ENCODE data around the gene SMIM14.
"Not testable (repeated sequence)": the region's sequence is repeated elsewhere in the genome, so short reads cannot be mapped to it uniquely, and the experiment has no call there.

The SMIM14 gene

DNA sequence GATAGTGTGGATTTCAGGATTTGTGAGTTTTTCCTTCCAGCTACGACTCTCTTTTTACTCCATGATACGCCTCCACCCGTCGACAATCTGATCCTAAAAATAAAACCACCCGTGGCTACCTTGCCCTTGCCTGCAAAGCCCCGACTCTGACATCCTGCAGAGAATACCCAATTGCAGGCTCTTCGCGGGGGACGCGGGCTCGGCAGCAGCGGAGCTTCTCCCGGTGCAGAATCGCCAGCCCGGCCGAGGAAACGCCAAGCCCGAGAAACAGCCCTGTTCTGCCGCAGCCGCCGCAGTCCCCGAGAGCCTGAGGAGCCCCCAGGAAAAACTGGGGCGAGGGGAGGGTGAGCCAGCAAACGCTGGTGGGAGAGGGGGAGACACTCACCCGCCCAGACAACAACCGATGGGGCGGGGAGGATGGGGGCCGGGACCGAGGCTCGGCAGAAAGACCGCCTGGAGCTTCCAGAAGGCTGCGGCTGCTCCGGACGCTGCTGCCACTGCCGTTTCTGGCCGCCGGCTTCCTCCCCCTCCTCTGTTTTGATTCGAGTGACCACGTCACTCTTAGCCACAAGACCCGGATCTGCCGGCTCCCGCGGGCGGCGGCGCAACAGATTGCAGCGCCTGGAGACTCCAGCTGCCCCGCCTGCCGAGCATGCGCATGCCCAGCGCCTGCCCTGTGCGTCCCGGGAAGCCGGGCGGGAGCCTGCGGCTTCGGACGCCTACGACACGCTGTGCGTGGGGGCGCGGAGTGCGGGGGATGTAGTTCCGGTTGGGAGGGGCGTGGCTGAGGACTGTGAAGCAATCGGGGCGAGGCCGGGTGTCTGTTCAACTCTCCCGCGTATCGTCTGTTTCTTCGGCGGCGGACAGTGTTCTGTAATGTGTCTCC, at the start of gene SMIM14:
Gene SMIM14, minus strand, starts transcription at position 512 of the 886 bp plus-strand sequence. CDS start 33,720 bp downstream, outside the sequence.
- DNase-seq, result peak; percentile 82

DNA sequence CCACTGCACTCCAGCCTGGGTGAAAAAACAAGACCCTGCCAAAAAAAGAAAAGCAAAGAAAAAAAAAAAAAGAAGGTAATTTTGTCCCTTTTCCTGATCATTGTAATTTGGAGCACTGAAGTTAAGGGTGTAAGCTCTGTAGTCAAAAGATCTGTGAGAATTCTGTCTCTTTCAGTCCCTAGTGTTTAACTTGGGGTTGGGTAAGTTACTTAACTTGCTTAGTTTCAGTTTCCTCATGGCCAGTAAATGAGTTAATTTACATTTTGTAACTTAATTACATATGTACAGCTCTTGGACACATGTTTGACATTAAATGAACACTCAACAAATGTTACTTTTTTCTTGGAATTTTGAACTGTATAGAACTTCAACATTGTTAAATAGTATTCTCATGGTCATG, 48.3 kb upstream of the SMIM14 start:
- no peak for DNase-seq

DNA sequence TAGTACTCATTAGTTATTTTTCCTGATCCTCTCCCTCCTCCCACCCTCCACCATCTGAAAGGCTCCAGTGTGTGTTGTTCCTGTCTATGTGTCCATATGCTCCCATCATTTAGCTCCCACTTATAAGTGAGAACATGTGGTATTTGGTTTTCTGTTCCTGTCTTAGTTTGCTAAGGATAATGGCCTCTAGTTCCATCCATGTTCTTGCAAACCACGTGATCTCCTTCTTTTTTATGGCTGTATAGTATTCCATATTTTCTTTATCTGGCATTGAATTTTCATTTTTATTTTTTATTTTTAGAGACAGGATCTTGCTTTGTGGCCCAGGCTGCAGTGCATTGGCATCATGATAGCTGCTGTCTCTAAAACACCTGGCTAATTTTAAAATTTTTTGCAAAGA, 47.3 kb upstream of the SMIM14 start:
- no peak for DNase-seq

DNA sequence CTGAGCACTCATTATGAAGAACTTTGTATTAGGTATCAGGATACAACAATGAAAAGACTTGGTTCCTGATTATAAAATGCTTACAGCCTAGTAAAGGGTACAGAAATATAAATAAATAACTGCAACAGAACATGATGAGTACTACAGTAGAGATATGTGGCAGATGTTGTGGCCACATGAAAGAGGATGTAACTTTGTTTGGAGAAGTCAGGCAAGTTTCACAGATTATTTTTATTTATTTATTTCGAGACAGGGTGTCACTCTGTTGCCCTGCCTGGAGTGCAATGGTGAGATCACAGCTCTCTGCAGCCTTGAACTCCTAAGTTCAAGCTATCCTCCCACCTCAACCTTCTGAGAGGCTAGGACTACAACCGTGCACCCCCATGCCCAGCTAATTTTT, 43.5 kb upstream of the SMIM14 start:
- DNase-seq, result no peak

DNA sequence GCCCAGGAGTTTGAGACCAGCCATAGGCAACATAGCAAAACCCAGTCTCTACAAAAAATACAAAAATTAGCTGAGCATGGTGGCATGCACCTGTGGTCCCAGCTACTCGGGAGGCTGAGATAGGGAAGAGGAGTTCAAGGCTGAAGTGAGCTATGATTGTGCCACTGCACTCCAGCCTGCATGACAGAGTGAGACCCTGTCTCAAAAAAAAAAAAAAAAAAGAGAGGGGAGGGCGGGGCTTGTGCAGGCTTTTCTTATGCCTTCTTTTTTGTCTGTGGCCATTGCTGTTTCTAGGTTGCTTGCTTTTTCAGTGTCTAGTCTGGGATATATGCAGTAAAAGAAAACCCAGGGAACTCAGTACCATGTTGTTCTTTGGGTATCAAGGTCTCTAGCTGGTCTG, 42.3 kb upstream of the SMIM14 start:
- not testable (repeated sequence) for DNase-seq

DNA sequence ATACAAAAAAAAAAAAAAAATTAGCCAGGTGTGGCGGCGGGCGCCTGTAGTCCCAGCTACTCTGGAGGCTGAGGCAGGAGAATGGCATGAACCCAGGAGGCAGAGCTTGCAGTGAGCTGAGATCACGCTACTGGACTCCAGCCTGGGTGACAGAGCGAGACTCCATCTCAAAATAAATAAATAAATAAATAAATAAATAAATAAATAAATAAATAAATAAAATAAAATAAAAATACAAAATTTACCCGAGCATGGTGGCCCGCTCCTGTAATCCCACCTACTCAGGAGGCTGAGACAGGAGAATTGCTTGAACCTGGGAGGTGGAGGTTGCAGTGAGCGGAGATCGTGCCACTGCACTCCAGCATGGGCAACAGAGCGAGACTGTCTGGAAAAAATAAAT, 37.0 kb upstream of the SMIM14 start:
- DNase-seq, result not testable (repeated sequence)

DNA sequence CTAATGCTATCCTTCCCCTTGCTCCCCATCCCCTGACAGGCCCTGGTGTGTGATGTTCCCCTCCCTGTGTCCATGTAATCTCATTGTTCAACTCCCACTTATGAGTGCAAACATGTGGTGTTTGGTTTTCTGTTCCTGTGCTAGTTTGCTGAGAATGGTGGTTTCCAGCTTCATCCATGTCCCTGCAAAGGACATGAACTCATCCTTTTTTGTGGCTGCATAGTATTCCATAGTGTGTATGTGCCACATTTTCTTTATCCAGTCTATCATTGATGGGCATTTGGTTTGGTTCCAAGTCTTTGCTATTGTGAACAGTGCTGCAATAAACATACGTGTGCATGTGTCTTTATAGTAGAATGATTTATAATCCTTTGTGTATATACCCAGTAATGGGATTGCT, 31.6 kb upstream of the SMIM14 start:
- not testable (repeated sequence) for DNase-seq

DNA sequence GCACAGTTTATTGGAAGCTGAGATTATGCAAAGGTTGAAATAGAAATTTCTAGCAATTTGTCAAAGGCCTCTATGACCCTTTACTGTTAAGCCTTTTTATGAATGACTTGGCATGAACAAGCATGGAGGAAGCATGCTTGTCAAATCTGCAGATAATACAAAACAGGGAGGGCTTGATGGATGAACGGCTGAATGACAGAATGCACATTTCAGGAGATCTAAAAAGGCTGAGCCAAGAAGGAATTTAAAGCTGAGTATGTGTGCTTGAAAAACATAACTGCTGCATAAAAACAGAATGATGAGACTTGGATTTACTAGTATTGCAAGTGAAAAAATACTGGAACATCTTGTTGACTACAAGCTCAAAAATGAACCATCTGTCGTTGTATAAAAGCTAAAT, 30.2 kb upstream of the SMIM14 start:
- no peak for DNase-seq

DNA sequence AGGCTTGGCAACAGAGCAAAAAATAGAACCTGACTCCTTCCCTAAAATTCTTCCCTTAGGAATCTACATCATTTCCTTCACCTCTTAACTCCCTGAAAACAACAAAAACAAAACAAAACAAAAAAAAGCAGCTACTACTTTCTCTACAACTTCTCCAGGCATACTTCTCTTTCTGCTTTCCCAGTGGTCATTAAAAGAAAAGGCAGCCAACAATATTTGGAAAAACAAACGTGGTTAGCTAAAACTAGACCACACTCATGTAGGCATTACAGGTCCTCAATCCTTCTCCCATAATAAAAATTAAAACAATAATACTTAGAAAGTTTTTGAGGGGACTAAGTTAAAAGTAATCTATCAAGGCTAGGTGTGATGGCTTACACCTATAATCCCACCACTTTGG, 29.0 kb upstream of the SMIM14 start:
- no peak for DNase-seq

DNA sequence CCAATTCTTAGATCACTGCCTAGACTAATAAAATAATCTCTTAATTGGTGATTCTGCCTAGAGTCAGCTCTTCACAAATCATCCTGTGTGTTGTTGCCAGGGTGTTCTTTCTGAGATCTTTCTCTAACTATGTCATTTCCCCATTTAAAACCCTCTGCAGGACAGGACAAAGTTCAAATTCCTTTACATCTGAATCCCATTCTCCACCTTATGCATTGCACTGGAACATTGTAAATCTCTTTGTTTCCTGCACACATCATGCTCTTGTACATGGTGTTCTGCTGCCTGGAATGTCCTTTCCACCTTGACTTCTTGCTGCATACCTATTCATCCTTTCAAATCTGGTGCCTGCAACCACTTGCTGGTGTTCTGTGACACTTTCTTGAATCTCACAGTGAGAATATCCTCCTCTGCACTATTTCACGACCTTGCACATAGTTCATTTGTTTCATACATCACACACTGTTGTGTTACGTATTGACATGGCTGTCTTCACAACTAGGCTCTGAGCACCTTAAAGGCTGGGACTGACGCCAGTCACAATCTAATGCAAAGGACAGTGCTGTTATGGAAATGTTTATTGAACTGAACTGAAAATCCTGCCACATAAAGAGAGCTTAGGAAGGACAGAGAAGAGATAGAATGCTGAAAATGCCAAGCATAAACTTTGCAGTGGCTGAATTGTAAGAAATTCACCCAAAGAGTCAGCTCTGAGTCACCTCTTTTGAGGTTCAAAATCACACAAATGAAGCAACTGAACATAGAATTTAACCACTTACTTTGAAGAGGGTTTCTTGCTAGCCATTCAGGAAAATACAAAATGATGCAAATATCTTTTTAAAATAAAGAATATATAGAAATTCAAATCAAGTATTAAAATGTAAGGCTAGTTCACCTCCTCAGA, 26.4 kb upstream of the SMIM14 start:
- no peak for DNase-seq

DNA sequence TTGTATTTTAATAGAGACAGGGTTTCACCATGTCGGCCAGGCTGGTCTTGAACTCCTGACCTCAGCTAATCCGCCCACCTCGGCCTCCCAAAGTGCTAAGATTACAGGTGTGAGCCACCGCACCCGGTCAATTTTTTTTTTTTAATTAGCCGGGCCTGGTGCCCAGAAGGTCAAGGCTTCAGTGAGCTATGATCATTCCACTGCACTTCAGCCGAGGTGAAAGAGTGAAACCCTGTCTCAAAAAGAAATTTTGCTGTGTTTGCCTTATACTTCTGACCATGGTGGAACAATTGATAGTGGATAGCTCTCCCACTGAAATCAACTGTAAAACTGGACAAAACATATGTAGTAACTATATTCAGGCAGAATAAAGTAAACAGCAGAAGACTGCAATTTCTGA, 24.0 kb upstream of the SMIM14 start:
- no peak for DNase-seq

DNA sequence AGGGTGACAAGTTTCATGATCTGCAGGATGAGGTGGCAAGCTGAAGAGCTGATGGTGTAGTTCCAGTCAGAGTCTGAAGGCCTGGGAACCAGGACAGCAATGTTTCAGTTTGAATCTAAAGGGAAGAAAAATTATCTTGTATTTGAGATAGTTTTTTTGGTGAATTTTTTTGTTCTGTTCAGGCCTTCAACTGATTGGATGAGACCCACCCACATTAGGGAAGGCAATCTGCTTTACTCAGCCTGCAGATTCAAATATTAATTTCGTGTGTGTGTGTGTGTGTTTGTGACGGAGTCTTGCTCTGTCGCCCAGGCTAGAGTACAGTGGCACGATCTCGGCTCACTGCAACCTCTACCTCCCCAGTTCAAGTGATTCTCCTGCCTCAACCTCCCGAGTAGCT, 22.1 kb upstream of the SMIM14 start:
- DNase-seq, result no peak

DNA sequence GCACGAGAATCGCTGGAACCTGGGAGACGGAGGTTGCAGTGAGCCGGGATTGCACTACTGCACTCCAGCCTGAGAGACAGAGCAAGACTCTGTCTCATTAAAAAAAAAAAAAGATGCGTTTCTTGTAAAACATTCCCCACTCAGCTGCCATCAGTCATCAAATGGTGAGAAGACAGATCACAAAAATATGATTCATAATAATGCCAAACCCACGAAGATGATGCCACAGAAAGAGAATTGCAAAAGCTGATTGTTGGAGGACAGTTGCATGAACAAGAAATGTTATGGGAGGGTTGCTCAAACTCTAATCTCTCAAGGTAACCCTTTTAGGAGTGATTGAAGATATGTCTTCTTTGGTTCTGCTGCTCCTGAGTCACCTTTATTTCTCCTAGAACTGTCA, 21.4 kb upstream of the SMIM14 start:
- DNase-seq, result no peak

DNA sequence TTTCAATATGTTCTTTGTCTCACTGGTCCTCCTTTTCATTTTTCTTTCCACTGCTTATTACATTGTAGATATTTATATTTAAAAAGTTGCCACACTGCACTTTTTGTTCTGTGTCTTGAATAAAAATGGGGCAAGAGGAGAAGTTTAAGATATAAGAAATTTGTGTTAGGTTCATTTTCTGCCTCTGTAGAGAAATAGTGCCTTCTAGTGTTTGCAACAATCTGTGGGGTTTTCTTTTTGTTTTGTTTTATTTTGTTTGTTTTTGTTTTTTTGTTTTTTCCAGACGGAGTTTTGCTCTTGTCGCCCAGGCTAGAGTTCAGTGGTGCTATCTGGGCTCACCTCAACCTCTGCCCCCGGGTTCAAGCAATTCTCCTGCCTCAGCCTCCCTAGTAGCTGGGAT, 20.1 kb upstream of the SMIM14 start:
- DNase-seq, result no peak

DNA sequence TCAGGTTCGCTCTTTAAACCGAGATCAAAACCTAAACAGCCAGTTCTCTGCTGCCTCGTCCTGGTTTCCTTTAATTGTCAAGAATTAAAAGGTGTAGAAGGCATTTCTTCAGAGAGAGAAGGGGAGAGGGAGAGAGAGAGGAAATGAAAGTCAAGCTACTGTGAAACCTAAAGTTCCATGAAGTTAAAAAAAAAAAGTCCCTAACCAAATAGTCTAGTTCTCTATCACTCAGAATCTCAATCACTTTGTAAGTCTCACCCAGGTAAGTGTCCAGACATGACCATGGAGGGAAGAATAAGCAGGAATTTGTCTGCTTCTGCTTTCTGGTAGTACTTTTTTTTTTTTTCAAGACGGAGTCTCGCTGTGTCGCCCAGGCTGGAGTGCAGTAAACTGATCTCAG, 18.8 kb upstream of the SMIM14 start:
- DNase-seq, result no peak

DNA sequence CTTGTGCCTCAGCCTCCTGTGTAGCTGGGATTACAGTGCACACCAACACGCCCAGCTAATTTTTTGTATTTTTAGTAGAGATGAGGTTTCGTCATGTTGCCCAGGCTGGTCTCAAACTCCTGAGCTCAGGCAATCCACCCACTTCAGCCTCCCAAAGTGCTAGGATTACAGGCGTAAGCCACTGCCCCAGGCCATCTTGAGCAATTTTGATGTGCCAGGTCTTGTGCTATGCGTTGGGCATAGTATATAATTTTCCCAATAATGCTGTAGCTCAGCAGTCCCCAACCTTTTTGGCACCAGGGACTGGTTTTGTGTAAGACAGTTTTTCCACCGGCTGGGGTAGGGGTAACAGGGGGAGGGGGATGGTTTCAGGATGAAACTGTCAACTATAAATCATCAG, 18.0 kb upstream of the SMIM14 start:
- DNase-seq, result not testable (repeated sequence)

DNA sequence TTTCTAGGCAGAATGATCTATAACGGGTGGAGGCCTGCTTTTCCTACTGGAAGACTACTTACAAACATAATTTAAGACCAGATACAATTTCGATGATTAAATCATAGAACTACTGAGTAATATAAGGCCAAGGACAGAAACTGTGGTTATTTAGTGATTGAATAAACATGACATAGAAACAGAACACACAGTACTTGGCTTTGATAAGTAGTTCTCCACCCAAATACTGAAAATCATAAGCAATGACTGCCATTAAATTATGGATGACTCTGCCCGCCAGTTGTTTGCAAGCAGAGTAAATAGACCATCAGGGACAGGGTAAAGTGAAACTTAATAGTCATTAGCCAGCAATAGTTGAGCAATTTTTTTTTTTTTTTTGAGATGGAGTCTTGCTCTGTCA, 17.2 kb upstream of the SMIM14 start:
- no peak for DNase-seq

DNA sequence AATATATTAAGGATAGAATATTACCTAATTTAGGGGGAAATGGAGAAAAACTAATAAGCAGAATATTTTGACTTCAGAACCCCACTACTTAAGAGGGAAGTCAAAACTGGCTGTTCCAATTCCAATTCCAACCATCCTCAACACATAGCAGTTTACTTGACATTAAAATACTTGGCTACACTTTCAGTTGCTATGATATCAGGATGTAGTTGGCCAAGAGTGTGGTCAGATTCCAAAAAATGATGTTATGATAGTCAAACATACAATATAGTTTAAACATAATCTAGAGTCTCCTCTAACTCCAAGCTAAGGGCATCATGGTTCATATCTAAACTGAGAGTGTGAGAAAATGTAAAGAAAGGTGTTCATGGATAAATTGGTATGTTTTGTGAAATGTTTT, 16.5 kb upstream of the SMIM14 start:
- no peak for DNase-seq

DNA sequence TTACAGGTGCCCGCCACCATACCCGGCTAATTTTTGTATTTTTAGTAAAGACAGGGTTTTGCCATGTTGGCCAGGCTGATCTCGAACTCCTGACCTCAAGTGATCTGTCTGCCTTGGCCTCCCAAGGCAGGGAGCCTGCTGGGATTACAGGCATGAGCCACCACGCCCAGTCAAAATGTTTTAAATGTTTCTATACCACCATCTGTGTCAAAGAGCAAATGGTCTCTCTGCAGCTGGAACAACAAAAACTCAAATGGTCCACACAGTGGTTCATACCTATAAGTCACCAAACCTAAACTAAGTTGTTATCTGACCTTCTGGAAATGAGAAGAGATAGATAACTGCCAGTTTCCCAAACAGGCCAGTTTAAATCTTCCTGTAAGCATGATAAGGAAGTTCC, 12.9 kb upstream of the SMIM14 start:
- DNase-seq, result not testable (repeated sequence)

DNA sequence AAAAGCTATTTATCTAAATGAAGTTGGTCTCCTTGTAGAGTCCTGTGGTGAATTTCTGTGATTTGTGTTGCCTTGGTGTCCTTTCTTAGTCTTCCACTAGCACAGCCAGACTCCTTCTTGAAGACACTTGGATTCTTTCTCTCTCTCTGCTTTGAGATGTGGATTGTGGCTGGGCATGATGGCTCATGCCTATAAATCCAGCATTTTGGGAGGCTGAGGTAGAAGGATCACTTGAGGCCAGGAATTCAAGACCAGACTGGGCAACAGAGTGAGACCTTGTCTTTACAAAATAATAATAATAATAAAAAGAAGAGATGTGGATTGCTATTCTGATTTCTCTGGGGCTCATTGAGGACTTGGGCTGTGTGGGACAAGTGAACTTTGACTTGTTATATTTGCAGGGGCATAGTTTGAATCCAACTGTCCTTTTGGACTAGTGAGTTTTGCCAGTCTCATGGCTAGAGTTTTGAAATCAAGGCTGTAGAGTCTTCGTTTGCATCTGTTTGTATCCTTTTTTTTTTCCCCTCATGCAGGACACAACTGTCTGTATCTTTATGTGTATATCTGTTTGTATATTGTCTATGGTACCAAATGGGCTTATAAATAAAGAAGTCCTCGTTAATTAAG, 11.1 kb upstream of the SMIM14 start:
- DNase-seq, result no peak

DNA sequence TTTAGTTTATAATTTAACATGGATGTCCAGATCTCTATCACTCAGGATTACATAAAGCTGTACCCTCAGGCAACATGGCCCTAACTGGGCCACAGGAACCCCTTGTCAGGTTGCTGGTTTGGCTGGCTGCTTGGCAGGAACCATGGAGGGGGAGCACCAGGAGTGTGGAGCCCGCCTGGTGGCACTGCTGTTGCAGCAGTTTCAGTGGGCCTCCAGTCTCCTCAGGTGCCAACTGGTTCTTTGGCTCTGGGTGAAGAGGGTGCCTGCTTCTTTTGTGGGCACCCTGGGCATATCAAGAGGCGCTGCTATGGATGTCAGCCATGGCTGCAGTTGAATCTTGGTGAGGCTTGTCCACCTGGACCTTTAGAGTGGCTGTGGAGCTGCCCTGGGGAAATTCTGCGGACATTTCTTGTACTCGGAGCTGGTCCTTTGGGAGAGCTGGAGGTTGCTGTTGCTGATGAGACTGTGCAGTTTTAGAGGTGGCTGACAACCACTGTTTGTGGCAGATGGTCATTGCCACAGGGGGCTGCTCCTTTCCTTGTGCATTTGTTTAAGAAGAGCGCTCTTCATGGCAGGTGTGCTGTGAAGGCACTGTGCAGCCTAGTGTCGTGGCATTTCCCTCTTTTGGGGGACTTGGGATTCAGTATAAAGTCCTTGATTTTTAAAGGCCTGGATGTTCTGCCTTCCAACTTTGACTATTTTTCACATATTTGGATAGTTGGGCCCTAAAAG, 10.3 kb upstream of the SMIM14 start:
- DNase-seq, result no peak

DNA sequence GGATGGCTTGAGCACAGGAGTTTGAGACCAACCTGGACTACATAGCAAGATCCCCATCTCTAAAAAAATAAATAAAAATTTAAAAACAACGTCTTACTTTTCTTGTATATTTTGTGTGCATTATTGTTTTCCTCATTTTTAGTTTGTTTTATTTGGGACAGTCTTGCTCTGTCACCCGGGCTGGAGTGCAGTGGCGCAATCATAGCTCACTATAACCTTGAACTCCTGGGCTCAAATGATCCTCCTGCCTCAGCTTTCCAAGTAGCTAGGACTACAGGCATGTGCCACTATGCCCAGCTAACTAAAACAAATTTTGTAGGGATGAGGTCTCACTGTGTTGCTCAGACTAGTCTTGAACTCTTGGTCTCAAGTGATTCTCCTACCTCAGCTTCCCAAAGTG, 9.5 kb upstream of the SMIM14 start:
- no peak for DNase-seq
